RWPE2 (cell line): ENCODE results near the gene GP5.

Source experiments
- ATAC-seq: fragments of 200-7000 bp; cut with Tn5 transposase; 3 replicates; pipeline ENCODE4 v1.9.1; 2021; ENCODE audit warnings: low read depth
- DNase-seq: peaks from one replicate; pipeline ENCODE4 v3.0.0-alpha.2; 2020; ENCODE audit warnings: low spot score
- H3K27ac ChIP-seq: fragments of 450-650 bp; 2 replicates; pipeline ENCODE4 v1.5.1; 2017; ENCODE audit warnings: mild to moderate bottlenecking; ENCODE audit not compliant: poor library complexity, severe bottlenecking
- H3K27me3 ChIP-seq: fragments of 250-450 bp; sonication (Bioruptor Pico); 2 replicates; pipeline ENCODE4 v1.5.1; 2021; ENCODE audit warnings: mild to moderate bottlenecking, moderate library complexity; ENCODE audit not compliant: insufficient read depth, poor library complexity, severe bottlenecking
- H3K36me3 ChIP-seq: fragments of 250-450 bp; sonication (Bioruptor Pico); 2 replicates; pipeline ENCODE4 v1.5.1; 2020; ENCODE audit warnings: low read depth, mild to moderate bottlenecking, moderate library complexity
- H3K4me1 ChIP-seq: fragments of 250-450 bp; sonication (Bioruptor Pico); 2 replicates; pipeline ENCODE4 v1.5.1; 2021; ENCODE audit warnings: mild to moderate bottlenecking, moderate library complexity; ENCODE audit not compliant: insufficient read depth, poor library complexity, severe bottlenecking
- H3K4me3 ChIP-seq: fragments of 250-450 bp; sonication (Bioruptor Pico); 2 replicates; pipeline ENCODE4 v1.5.1; 2021; ENCODE audit warnings: mild to moderate bottlenecking, moderate library complexity; ENCODE audit not compliant: severe bottlenecking
- H3K9me3 ChIP-seq: fragments of 250-450 bp; sonication (Bioruptor Pico); 2 replicates; pipeline ENCODE4 v1.5.1; 2021; ENCODE audit warnings: mild to moderate bottlenecking, moderate library complexity; ENCODE audit not compliant: severe bottlenecking
- CTCF ChIP-seq: fragments of 450-650 bp; IDR thresholded peaks from one replicate; pipeline ENCODE4 v1.5.1; 2017; ENCODE audit warnings: mild to moderate bottlenecking, moderate library complexity; ENCODE audit not compliant: poor library complexity, severe bottlenecking

The GP5 gene

DNA sequence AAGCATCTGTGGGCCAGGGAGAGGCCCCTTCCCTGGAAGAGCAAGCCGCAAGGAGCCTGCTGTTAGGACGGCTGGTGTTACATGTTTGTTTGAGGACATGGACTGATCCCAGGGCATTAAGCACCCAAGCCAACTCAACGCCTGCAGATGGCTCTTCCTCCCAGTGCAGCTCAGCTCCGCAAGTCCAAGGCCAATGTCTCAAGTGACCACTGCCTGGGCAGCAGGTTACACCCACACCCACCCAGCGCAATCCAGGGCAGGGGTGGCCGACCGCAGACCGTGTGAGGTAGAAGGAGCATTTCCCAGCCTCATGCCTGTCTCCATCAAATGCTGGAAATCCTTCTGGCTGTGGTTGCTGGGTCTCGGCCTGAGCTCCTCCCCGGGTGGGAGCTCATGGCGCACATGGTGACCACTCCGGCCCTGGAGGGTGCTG is 14.5 kb downstream of the GP5 start:
- DNase-seq, result no peak
- Histone ChIP-seq H3K9me3 (no peaks in the 10 kb centered on the region), H3K27me3 (no peaks in the 10 kb centered on the region), H3K36me3 (no peaks in the 10 kb centered on the region), H3K4me3 (no peak overlapping the region), H3K27ac (no peak overlapping the region), H3K4me1 (no peaks in the 10 kb centered on the region)
- TF ChIP-seq CTCF, result no peak
- no peak for ATAC-seq

DNA sequence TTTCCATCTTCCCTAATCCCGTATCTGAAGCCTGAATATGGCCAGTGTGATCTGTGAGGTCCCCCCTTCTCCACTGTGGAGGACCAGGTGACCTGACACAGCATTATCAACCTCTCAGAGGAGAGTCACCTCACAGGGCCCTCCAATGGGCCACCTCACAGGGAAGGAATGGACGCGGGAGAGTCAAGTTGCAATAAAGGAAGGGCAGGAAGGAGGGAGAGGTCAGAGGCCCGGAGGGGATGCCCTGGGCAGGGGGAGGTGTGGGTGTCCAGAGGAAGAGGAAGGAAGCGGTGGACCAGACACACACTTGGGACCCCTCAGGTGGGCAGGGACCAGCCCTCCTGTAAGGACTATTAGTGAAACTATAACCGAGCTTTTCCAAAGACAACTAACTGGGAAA is 14.9 kb downstream of the GP5 start:
- DNase-seq (no peak), ATAC-seq (no peak)
- Histone ChIP-seq H3K4me1 (no peaks in the 10 kb centered on the region), H3K27me3 (no peaks in the 10 kb centered on the region), H3K9me3 (no peaks in the 10 kb centered on the region), H3K27ac (no peak overlapping the region), H3K4me3 (no peak overlapping the region), H3K36me3 (no peaks in the 10 kb centered on the region)
- no peak for TF ChIP-seq CTCF

- Histone ChIP-seq H3K4me1 (no peaks in the 10 kb centered on the region), H3K27me3 (no peaks in the 10 kb centered on the region), H3K4me3 (no peak overlapping the region), H3K27ac (no peak overlapping the region), H3K9me3 (no peaks in the 10 kb centered on the region), H3K36me3 (no peaks in the 10 kb centered on the region)
- ATAC-seq, result no peak
- no peak for TF ChIP-seq CTCF
- no peak for DNase-seq
Observed at GRCh38 chr3:194383276-194383940, 15.7 kb downstream of the GP5 start.

- Histone ChIP-seq H3K27me3 (no peaks in the 10 kb centered on the region), H3K4me1 (no peaks in the 10 kb centered on the region), H3K4me3 (no peak overlapping the region), H3K36me3 (no peaks in the 10 kb centered on the region), H3K27ac (no peak overlapping the region), H3K9me3 (no peaks in the 10 kb centered on the region)
- no peak for DNase-seq
- no peak for TF ChIP-seq CTCF
- ATAC-seq, result no peak
Observed at GRCh38 chr3:194382892-194383223, 16.2 kb downstream of the GP5 start.

- H3K9me3 ChIP-seq, result no peaks in the 10 kb centered on the region
- no peaks in the 10 kb centered on the region for H3K27me3 ChIP-seq
- DNase-seq, result no peak
- H3K27ac ChIP-seq, result no peak overlapping the region
- ATAC-seq, result no peak
- H3K36me3 ChIP-seq, result no peaks in the 10 kb centered on the region
- H3K4me3 ChIP-seq, result no peak overlapping the region
- no peaks in the 10 kb centered on the region for H3K4me1 ChIP-seq
- no peak for TF ChIP-seq CTCF
Observed at GRCh38 chr3:194382196-194382891, 16.7 kb downstream of the GP5 start.
